HL-60 (cell line): ENCODE measurements around the gene MYO5B.

Experiments
- GABPA ChIP-seq: IDR thresholded peaks from 2 replicates; pipeline ENCODE4 v1.6.1; 2012; ENCODE audit warnings: low read depth
- POLR2AphosphoS5 ChIP-seq: IDR thresholded peaks from 2 replicates; pipeline ENCODE4 v1.6.1; 2012; ENCODE audit warnings: low read depth
- SPI1 ChIP-seq: IDR thresholded peaks from 2 replicates; pipeline ENCODE4 v1.6.1; 2012; ENCODE audit warnings: low read depth, mild to moderate bottlenecking, borderline replicate concordance
- TF ChIP-seq, protein P1 (sequence below): IDR thresholded peaks from one replicate; pipeline ENCODE4 v1.5.1; 2011; ENCODE audit warnings: low read length, control low read depth, inconsistent platforms; ENCODE audit not compliant: insufficient read depth
- TF ChIP-seq, protein P2 (sequence below): IDR thresholded peaks from 2 replicates; pipeline ENCODE4 v1.6.1; 2012; ENCODE audit warnings: low read depth; ENCODE audit not compliant: insufficient replicate concordance

DNA sequence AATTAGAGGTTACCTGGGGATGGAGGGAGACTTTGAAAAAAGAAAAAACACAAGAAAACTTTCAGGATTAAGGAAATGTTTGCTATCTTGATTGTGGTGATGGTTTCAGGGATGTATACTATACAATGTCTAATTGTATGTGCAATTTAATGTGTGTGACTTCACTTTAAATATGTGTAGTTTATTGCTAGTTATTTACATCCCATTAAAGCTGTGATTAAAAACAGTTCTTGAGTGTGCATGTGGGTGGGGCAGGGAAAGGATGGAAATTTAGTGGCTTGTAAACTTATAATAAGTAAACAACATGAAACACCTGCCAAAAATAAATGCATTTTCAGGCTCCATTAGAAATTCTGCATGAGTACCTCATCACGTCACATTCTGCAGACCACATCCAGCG, 167.0 kb downstream of the MYO5B start:
- TF ChIP-seq, protein P1, sequence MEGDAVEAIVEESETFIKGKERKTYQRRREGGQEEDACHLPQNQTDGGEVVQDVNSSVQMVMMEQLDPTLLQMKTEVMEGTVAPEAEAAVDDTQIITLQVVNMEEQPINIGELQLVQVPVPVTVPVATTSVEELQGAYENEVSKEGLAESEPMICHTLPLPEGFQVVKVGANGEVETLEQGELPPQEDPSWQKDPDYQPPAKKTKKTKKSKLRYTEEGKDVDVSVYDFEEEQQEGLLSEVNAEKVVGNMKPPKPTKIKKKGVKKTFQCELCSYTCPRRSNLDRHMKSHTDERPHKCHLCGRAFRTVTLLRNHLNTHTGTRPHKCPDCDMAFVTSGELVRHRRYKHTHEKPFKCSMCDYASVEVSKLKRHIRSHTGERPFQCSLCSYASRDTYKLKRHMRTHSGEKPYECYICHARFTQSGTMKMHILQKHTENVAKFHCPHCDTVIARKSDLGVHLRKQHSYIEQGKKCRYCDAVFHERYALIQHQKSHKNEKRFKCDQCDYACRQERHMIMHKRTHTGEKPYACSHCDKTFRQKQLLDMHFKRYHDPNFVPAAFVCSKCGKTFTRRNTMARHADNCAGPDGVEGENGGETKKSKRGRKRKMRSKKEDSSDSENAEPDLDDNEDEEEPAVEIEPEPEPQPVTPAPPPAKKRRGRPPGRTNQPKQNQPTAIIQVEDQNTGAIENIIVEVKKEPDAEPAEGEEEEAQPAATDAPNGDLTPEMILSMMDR, result no peak
- TF ChIP-seq POLR2AphosphoS5, result no peak
- TF ChIP-seq, protein P2, sequence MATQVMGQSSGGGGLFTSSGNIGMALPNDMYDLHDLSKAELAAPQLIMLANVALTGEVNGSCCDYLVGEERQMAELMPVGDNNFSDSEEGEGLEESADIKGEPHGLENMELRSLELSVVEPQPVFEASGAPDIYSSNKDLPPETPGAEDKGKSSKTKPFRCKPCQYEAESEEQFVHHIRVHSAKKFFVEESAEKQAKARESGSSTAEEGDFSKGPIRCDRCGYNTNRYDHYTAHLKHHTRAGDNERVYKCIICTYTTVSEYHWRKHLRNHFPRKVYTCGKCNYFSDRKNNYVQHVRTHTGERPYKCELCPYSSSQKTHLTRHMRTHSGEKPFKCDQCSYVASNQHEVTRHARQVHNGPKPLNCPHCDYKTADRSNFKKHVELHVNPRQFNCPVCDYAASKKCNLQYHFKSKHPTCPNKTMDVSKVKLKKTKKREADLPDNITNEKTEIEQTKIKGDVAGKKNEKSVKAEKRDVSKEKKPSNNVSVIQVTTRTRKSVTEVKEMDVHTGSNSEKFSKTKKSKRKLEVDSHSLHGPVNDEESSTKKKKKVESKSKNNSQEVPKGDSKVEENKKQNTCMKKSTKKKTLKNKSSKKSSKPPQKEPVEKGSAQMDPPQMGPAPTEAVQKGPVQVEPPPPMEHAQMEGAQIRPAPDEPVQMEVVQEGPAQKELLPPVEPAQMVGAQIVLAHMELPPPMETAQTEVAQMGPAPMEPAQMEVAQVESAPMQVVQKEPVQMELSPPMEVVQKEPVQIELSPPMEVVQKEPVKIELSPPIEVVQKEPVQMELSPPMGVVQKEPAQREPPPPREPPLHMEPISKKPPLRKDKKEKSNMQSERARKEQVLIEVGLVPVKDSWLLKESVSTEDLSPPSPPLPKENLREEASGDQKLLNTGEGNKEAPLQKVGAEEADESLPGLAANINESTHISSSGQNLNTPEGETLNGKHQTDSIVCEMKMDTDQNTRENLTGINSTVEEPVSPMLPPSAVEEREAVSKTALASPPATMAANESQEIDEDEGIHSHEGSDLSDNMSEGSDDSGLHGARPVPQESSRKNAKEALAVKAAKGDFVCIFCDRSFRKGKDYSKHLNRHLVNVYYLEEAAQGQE, result no peak
- TF ChIP-seq SPI1, result no peak
- TF ChIP-seq GABPA, result no peak
